HG02623 (cell line): ENCODE results near the gene TDRD1.

Experiments used
- ATAC-seq: cut with Tn5 transposase; IDR thresholded peaks from one replicate; pipeline ENCODE4 v1.9.1; 2021; ENCODE audit warnings: moderate library complexity; ENCODE audit not compliant: unreplicated experiment

Gene TDRD1

GRCh38 chr10:114228156-114228555, 49.0 kb downstream of the TDRD1 start:
- ATAC-seq = no peak

GRCh38 chr10:114232561-114233176, 53.5 kb downstream of the TDRD1 start:
- ATAC-seq = no peak

DNA sequence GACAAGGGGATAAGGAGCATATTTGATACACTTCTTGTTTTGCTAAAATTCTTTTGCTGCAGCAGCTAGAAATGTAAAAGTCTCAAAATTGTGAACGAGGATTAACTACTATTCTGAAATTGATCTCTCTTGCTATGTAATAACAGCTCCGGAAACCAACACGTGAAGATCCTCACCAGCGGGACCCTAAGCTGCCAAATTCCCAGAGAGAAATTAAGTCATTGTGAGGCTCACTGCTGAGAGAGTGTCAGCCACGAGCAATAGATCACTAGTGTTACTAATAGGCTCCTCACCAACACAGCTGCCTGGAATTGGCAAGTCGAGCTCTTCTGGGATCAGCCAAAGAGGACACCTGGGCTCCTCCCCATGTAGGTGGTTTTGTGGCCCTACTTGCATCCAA, 54.3 kb downstream of the TDRD1 start:
- no peak for ATAC-seq

GRCh38 chr10:114234132-114234531, 55.0 kb downstream of the TDRD1 start:
- no peak for ATAC-seq

DNA sequence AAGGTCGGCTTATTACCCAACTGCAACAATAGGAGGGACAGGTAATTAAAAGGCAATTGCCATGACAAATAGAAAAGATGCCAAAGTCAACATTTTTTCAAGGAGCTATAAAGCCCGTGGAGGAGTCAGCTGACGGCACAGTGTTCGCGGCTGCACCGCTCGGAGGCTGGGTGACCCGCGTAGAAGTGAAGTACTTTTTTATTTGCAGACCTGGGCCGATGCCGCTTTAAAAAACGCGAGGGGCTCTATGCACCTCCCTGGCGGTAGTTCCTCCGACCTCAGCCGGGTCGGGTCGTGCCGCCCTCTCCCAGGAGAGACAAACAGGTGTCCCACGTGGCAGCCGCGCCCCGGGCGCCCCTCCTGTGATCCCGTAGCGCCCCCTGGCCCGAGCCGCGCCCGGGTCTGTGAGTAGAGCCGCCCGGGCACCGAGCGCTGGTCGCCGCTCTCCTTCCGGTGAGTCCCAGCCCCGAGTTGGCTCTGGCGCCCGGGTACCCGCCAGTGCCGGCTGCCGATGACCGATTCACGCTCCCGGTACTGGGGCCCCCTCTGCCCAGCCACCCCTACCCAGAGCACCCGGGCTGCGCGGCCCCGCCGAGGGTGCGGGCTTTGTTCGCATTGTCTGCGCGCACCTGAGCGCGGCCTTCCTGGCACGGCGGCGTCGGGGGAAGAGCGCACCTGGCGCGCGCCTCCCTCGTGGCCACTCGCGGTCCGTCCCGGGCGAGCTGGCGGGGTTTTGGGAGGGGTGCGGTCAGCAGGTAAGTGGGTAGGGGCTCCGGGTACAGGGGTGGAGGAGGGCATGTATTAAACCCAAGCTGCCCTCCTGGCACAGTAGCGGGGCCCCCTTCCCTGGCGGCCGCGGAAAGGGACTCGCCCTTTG, 60.2 kb downstream of the TDRD1 start, which contains the start of gene VWA2:
TSS of gene VWA2 (plus strand) at position 138 of the 877 bp plus-strand sequence. CDS start 9,460 bp downstream, outside the sequence.
- no peak for ATAC-seq

DNA sequence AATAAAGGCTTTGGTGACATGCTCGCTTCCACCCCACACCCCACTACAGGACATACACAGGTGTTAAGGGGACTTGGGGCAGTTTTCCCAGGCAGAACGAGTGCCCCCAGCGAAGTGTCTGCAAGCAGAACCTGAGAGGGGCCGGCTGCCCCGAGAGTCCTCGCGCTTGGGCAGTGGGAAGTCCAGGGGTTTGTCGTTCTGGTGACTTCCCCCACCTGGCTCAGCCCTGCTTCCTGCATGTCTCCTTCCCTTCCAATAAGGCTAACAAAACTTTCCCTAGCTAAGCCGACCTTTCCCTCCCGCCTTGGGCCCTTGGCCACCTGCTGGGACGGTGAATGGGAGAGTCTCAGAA, 60.8 kb downstream of the TDRD1 start:
- ATAC-seq = no peak

- no peak for ATAC-seq
These were observed 63.1 kb downstream of the TDRD1 start for GRCh38 chr10:114242235-114242634.

GRCh38 chr10:114243661-114244060, 64.5 kb downstream of the TDRD1 start:
- no peak for ATAC-seq

GRCh38 chr10:114244126-114244525, 65.0 kb downstream of the TDRD1 start:
- no peak for ATAC-seq

- no peak for ATAC-seq
These were observed 66.1 kb downstream of the TDRD1 start for GRCh38 chr10:114245121-114245791.

GRCh38 chr10:114246679-114247305, 67.6 kb downstream of the TDRD1 start:
- no peak for ATAC-seq

DNA sequence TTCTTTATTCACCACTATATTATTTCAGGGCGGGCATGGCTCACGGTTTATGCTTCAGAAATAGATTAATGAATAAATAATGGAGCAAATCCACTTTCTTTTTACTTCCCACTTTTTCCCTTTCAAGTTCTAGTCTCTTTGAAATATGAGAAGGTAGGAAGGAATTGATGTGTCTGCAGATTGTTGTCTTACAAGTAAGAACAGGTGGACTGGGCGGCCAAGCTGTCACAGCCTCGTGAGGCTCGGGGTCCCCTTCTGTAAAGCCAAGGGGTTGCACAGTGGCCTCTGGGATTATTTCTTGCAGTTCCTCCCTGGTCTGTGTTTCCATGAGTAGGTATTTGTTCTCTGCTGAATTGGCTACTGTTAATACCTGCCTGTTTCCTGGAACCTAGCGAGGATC, 71.1 kb downstream of the TDRD1 start:
- ATAC-seq = no peak

DNA sequence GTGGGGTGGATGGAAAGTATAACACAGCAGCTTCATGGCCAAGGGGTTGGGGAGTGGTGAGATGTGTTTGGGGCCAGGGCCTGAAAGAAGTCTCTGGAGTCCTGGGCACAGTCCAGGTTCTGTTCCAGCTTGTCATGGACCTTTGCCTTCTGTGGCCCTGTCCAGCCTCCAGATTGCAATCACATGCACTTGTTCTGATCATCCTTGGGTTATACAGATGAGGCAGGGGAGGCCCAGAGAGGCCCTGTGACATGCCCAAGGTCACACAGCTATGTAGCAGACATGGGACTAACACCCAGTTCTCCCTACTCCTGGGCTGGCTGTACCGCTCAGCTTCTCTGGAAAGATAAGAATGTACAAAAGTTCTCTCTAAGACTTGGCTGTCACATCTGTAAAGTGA, 71.6 kb downstream of the TDRD1 start:
- no peak for ATAC-seq

DNA sequence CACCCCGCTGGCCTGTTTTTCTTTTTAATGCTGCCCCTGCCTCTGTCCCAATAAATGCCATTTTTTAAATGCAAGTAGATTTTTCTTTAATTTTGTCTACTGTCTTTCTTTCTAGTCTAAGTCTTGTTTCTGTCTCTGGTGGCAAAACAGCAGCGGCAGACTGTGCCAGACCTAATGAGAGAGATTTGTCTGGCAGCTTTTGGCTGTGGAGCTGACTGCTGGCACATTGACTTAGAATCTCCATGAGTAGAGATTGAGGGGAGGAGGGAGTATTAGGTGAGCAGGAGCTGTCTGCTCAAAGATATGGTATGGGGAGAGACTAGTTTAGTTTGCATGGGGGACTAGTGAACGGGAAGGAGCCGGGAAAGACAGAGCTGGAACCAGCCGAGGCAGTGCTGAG, 72.9 kb downstream of the TDRD1 start:
- ATAC-seq = no peak

DNA sequence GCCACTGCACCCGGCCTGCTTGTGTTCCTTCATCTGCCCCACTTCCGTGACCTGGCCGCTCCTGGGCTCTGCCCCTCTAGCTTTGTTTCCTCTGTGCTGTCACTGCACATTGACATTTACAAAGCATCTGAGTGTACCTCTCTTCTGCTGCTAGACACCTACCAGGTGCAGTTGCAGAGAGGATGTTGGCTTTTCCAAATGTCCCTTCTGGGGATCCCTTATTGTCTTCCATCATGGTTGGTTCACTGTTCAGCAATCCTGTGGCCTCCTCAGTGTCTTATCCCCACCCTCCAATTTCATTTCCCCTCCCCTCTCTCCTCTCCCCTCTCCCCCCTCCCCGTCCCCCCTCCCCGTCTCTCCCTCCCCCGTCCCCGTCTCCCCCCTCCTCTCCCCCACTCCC, 73.7 kb downstream of the TDRD1 start:
- ATAC-seq = no peak

DNA sequence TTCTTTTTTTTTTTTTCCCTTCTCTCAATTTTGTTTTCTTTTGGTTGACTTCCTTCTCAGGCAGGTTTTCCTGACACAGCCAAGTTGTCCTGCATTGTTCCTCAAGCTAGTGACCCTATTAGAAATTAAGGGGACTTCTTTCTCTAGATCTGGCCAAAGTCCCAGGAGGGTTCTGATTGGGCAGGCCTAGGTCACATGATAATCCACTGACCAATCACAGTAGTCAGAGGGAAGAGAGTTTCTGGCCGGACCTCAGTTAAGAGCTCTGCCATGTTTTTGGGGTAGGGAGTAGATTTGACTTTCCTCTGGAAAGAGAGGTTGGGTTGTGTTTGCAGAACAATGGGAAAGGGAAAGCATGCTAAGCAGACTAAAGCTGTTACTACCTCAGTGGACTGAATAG, 76.1 kb downstream of the TDRD1 start:
- ATAC-seq = no peak

DNA sequence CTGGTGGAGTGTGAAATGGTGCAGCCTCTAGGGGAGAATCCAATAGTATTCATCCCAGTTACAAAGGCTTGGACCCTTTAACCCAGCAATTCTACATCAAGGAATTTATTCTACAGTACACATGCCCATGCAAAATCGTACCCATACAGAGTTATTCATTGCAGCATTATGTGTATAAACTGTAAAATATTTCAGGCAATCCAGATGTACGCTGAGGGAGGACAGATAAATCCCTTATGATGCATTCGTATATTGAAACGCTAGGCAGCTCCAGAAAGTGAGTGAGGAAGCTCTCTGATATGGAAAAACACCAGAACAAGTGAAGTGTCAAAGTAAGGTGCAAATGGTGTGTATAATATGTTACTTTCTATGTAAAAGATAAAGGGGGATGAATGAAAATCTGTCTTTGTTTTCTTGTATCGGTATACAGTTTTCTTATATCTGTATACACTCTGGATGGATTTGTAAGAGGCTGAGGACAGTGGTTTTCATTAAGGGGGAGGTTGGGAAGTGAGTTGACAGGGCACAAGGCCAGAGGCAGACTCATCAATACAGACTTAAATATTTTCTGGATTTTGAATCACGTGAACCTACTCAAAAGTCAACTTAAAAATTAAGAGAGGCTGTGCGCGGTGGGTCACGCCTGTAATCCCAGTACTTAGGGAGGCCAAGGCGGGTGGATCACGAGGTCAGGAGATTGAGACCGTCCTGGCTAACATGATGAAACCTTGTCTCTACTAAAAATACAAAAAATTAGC, 77.0 kb downstream of the TDRD1 start:
- no peak for ATAC-seq

DNA sequence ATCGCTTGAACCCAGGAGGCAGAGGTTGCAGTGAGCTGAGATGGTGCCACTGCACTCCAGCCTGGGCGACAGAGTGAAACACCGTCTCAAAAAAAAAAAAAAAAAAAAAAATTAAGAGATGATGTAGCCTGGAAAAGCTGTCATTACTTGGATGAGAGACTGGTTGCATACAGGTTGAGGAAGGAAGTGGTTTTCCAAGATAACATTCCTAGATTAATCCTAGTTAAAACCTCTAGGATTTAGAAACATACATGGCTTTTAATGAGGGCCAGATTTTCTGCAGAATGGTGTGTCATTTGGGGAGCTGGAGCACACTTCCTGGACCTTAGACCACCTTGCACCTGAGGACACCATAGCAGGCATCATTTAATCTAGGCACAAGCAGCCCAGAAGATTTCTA, 77.7 kb downstream of the TDRD1 start:
- ATAC-seq = no peak

GRCh38 chr10:114257498-114257897, 78.3 kb downstream of the TDRD1 start:
- ATAC-seq = no peak

DNA sequence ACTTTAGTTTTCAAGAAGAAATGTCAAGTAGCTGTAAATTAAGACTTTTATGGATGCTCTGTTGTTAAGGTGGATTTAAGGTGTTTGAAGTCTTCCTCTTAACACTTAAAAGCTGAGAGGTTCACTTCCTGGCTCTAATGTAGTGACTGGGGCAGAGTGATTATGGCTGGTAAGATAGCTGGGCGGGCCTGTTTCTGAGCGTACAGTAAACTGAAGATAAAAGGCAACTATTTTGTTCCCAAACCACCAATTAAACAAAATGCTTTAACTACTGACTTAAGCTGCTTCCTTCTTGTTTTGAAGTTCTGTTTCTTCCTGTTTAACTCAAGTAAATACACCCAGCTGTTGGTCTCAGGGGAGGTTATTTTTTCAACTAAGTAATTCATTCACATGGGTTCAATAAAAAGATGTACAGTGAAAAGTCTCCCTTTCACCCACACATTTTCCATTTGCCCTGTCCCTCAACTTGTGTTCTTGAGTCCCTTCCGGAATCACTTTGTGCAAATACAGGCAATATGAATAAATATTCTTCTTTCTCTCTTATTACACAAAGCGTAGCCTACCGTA, 79.2 kb downstream of the TDRD1 start:
- ATAC-seq = no peak
